KG1 (cell line): Measurements from ENCODE around the gene CDO1.

Experiments
- DNase-seq: peaks from one replicate; lab custom pipeline; 2025; lab: John Stamatoyannopoulos, UW

CDO1 gene

GRCh38 chr5:115816226-115817081, at the start of gene CDO1:
Gene CDO1 (minus strand): TSS chr5:115816659. CDS start chr5:115816397, 262 bp downstream.
- DNase-seq: no peak

GRCh38 chr5:115859378-115859777, 42.9 kb upstream of the CDO1 start:
- no peak for DNase-seq

GRCh38 chr5:115858396-115858795, 41.9 kb upstream of the CDO1 start:
- DNase-seq: no peak

DNA sequence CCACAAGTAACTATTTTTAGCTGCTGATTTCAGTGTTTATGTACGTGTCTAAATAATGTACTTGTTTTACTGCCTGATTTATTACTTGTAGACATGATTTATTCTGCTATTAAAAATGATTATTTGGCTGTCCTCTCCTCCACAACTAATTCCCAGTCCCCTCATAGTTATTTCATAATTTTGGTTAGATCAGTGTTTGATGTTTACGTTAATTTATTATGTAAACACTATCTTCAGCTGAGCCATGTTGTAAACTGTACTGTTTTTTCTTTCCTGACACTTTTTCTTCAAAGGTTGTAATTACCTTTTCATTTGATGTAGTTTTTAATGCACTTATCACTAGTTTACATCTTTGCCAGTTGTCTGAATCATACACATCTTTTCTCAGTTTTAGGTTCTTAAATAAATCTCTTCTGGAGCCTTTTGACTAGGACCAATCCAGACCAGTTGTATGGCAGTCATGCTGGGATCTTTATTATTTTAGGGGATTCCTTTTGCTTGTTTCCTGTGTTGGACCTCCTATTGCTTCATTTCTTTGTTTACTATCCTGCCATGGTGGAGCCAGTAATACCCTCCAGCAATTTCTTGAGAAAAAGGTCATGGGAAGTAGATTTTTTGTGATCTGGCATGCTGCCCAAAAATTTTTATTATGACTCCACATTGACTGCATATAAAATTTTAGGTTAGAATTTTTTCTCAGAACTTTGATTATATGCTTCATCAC, 41.3 kb upstream of the CDO1 start:
- DNase-seq: no peak

GRCh38 chr5:115857057-115857479, 40.6 kb upstream of the CDO1 start:
- DNase-seq: no peak

DNA sequence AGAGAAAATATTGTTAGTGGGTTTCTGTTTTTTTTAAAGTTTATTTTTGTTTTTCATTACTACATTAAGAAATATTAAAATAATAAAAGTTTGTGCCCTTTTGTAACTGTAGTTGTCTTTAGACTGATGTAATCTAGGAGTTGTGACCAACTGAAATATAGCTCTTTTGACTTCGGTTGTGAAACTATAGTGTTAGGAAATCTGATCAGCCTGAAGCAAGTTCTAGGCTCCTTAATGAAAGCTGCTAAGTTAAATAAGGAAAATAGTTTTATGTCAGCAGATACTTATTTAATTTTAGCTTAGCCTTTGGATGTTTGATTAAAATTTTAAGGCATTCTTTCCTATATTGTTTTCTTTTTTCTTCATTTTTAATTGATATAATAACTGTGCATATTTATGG, 39.5 kb upstream of the CDO1 start:
- DNase-seq: no peak

DNA sequence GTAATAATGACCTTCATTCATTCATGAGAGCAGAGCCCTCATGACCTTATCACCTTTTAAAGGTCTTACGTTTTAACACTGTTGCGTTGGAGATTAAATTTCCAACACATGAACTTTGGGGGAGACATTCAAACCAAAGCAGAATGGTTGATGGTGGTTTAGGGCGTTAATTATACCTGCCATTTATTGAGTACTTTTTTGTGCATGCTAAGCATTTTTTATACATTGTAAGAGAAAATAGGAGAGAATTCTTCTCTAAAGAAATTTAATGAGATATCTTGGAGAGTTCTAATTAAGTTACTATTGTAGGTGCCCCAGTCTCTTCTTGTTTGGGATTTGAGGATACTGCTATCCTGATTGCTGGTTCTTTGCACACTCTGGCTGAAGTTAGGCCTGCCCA, 37.7 kb upstream of the CDO1 start:
- no peak for DNase-seq

GRCh38 chr5:115850744-115851416, 34.4 kb upstream of the CDO1 start:
- no peak for DNase-seq

GRCh38 chr5:115849258-115849798, 32.9 kb upstream of the CDO1 start:
- DNase-seq: no peak

GRCh38 chr5:115847290-115847689, 30.8 kb upstream of the CDO1 start:
- no peak for DNase-seq

GRCh38 chr5:115844321-115844817, 27.9 kb upstream of the CDO1 start:
- no peak for DNase-seq

- DNase-seq: no peak
These were observed 27.1 kb upstream of the CDO1 start for GRCh38 chr5:115843444-115844130.

- no peak for DNase-seq
These were observed 26.5 kb upstream of the CDO1 start for GRCh38 chr5:115842952-115843351.

DNA sequence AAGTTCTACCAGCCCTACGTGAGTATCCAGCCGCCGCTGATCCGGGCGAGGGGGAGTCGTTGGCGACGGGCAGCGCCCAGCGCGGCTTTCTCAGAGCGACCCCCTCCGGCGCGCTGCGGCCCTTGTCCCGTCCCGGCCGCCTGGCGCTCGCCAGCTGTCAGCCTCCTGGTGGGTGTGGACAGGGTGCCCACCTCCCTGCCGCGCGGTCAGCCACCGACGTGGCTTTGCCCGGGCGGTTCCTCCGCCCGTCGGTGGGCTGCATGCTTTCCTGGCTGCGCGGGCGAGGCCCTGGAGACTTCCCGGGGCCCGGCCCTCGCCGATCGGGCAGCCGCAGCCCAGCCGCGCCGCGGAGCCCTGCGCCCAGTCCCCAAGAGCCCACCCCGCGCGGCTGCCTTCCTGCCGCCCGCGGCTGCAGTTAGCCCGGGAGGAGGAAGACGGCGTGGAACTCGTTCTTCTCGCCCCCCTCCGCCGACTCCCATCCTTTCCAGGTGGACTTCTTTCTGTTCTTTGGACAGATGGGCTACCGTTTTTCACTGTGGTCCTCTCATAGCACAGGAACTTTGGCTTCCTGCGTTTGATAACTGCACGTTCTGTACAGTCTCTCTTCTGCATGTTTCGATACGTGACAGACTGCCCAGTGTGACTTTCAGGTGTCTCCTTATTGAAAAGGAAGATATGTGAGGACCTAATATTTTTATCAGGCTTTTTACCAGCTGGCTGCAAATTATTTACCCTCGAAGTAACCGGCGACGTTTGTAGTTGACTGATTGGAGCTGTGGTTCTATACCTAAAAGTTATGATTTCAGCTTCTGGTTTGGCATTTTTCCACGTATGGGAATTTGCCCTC, 25.9 kb upstream of the CDO1 start:
- DNase-seq: no peak

GRCh38 chr5:115841382-115842088, 25.1 kb upstream of the CDO1 start, which contains the start of the genes AP3S1 and ATG12:
Gene AP3S1 (plus strand): TSS chr5:115841935. CDS start chr5:115842038, 103 bp downstream.
Gene ATG12 (minus strand): TSS chr5:115841565. CDS start chr5:115841552, 13 bp downstream.
- peak; percentile 82 for DNase-seq

GRCh38 chr5:115840873-115841272, 24.4 kb upstream of the CDO1 start:
- no peak for DNase-seq

GRCh38 chr5:115838885-115839518, 22.5 kb upstream of the CDO1 start:
- DNase-seq: no peak

DNA sequence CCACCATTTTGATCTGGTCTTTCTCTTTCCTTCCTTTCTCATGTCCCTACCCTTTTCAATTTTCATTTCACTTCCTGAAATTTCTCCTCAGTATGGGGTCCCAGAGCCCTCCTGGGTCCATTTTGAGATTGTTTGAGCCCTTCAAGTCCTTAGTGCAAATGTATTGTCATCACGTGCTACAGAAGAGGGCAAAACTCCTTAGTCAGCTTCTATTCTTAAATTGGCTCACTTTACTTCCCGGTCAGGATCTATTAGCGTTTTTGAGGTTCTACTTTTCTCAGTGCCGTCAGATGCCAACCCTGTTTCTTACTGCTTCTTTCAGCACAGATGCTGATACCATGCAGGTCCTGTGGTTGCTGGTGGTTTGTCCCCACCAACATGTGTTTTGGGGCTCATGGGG, 19.0 kb upstream of the CDO1 start:
- no peak for DNase-seq

DNA sequence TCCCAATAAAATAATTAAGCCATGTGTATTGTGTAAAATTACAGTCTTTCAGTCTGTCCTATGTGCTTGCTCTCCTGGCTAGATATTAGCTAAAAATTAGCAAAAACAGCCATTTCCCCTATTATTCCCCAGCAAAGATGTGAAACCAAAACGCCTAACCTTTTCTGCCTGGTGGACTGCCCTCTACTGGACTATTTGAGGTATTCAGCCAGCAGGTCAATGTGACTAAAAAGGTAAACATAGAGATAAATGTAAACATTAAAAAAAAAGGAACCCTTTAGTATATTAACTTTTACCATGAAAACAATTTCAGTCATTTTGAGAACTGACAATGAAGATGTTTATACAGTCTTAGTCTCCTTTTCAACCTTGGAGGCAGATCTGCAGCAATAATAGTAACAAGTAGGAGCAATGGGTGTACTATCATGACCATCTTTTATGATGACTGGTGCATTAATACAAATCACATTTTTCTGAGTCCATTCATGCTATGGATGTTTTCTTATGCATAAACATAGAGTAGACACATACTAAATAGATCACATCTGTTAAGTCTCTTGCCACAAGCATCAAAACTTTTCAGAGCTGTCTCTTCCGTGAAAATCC, 14.8 kb upstream of the CDO1 start:
- no peak for DNase-seq
